T-helper 2 cell treated with Interferon-gamma antibody and Interleukin-4, amounts not matched to agents 5 μg/mL and 100 μg/mL, for 36 hours (primary cell): ENCODE measurements around the gene FARP2.

Experiments
- DNase-seq: peaks from one replicate; pipeline ENCODE4 v3.0.0; 2021; ENCODE audit warnings: low spot score
- H3K27ac Mint-ChIP-seq: one replicate; pipeline ENCODE4 v1.8.0; 2021; ENCODE audit warnings: mild to moderate bottlenecking, mixed read lengths
- H3K27me3 Mint-ChIP-seq: one replicate; pipeline ENCODE4 v1.8.0; 2021; ENCODE audit warnings: low read depth, mixed read lengths
- H3K36me3 Mint-ChIP-seq: one replicate; pipeline ENCODE4 v1.8.0; 2021; ENCODE audit warnings: low read depth, mixed read lengths
- H3K4me1 Mint-ChIP-seq: one replicate; pipeline ENCODE4 v1.8.0; 2021; ENCODE audit warnings: low read depth, mixed read lengths
- H3K4me3 Mint-ChIP-seq: one replicate; pipeline ENCODE4 v1.8.0; 2022; ENCODE audit warnings: mild to moderate bottlenecking, moderate library complexity, mixed read lengths
- H3K9me3 Mint-ChIP-seq: one replicate; pipeline ENCODE4 v1.8.0; 2021; ENCODE audit warnings: mixed read lengths

The FARP2 gene

DNA sequence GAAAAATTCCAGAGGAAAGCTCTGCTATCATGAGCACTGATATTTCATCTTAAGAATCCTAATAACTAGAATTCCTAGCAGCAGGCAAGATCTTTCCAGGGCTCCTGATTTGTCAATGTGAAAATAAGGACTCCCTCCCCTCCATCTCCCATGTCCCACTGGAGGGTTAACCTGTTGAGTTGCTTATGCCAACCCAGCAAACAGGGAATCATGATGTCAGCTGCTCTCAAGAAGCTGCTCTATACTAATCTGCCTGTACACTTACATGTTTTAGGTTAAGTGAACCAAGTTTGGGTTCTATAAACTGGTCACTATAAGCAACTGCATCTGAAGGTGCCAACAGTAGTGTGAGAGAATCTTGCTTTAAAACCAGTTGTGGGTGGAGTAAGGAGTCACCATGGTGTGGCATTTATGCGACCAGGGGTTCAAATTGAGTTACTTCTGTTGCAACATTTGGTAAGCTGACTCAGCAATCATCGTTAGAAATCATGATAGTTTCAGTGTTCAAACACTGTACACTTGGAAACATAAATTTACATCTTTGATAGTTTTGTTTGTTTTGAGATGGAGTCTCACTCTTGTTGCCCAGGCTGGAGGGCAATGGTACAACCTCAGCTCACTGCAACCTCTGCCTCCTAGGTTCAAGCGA lies 98.9 kb downstream of the FARP2 start:
- no peaks in the 10 kb centered on the region for H3K9me3 Mint-ChIP-seq
- H3K27ac Mint-ChIP-seq, result no peak overlapping the region
- DNase-seq, result no peak
- H3K4me1 Mint-ChIP-seq, result no peaks in the 10 kb centered on the region
- peaks cover 25% of the 10 kb centered on the region for H3K27me3 Mint-ChIP-seq
- no peaks in the 10 kb centered on the region for H3K36me3 Mint-ChIP-seq
- H3K4me3 Mint-ChIP-seq, result no peak overlapping the region

DNA sequence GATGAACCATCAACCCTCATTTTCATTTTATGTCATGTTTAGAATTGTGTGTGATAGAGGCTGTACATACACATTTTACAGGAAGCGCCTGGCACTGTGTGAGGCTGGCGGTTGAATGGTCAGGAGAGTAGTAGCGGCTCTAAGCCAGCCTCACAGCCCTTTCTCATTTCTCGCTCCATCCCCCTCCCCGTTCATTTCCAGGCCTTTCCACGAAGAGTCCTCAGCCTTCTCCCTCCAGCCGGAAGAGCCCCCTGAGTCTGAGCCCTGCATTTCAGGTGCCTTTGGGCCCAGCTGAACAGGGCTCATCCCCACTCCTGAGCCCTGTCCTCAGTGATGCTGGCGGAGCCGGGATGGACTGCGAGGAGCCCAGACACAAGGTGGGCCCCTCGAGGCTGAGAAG lies 100.5 kb downstream of the FARP2 start:
- Mint-ChIP-seq H3K36me3 (no peaks in the 10 kb centered on the region), H3K4me1 (no peaks in the 10 kb centered on the region), H3K27me3 (peaks cover 21% of the 10 kb centered on the region), H3K27ac (no peak overlapping the region), H3K4me3 (no peak overlapping the region), H3K9me3 (no peaks in the 10 kb centered on the region)
- DNase-seq, result no peak

DNA sequence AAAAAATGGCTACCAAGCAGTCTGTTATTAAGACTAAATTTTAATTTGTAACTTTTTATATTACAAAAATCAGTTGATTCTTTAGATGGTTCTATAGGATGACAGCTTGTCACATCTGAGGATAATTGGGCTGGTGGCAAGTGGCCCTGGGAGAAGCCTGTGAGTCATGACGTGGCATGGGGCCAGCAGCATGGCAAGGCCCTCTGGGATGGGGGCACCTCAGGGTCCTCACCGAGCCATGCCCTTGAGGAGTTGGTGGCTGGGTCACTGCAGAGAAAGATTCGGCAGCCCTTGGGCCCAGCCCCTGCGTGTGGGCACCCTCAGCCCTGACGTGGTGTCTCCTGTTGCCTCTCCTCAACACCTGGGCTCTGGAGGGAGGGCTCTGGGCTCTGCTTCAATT lies 102.6 kb downstream of the FARP2 start:
- H3K27ac Mint-ChIP-seq, result no peak overlapping the region
- no peak overlapping the region for H3K4me3 Mint-ChIP-seq
- H3K27me3 Mint-ChIP-seq, result peaks cover 15% of the 10 kb centered on the region
- no peaks in the 10 kb centered on the region for H3K9me3 Mint-ChIP-seq
- no peak for DNase-seq
- no peaks in the 10 kb centered on the region for H3K36me3 Mint-ChIP-seq
- no peaks in the 10 kb centered on the region for H3K4me1 Mint-ChIP-seq

DNA sequence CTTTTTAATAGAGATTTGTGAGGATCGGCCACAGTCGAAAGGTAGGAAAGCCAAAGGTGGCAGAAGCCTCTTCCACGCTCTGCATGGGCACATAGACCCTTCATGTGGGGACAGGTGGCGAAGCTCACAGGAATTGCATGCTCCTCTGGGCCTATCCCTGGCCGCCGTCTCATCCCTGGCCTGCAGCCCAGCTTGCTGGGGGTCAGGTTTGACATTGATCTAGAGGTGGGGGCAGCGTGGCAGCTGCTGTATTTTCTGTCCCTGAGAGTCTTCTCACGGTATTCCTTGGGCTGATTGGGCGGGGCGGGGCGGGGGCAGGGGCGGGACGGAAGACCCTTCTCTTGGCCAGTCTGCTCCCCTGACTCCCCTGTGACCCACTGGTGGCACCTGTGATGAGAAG lies 103.4 kb downstream of the FARP2 start:
- Mint-ChIP-seq H3K27me3 (peaks cover 13% of the 10 kb centered on the region), H3K4me1 (no peaks in the 10 kb centered on the region), H3K9me3 (no peaks in the 10 kb centered on the region), H3K36me3 (no peaks in the 10 kb centered on the region), H3K4me3 (no peak overlapping the region), H3K27ac (no peak overlapping the region)
- DNase-seq, result no peak

DNA sequence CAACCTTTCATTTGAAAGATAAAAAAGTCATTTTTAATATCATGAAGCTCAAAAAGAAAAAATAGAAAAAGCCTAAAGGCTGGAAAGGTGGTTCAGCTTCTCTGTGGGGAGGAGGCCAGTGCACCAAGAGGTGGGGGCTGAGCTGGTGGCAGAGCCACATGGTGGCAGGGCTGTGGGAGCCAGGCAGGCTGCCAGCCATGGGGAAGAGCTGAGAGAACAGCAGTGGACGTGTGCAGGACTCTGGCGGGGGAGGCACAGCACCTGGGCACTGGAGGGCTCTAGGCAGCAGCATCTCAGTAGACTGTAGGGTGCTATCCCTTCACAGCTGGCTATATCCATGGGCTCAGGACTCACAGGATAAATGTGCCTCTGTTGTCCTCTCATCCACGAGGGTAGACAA lies 104.5 kb downstream of the FARP2 start:
- no peak overlapping the region for H3K4me3 Mint-ChIP-seq
- H3K4me1 Mint-ChIP-seq, result no peaks in the 10 kb centered on the region
- peaks cover 8% of the 10 kb centered on the region for H3K27me3 Mint-ChIP-seq
- no peak overlapping the region for H3K27ac Mint-ChIP-seq
- H3K9me3 Mint-ChIP-seq, result no peaks in the 10 kb centered on the region
- H3K36me3 Mint-ChIP-seq, result no peaks in the 10 kb centered on the region
- no peak for DNase-seq

DNA sequence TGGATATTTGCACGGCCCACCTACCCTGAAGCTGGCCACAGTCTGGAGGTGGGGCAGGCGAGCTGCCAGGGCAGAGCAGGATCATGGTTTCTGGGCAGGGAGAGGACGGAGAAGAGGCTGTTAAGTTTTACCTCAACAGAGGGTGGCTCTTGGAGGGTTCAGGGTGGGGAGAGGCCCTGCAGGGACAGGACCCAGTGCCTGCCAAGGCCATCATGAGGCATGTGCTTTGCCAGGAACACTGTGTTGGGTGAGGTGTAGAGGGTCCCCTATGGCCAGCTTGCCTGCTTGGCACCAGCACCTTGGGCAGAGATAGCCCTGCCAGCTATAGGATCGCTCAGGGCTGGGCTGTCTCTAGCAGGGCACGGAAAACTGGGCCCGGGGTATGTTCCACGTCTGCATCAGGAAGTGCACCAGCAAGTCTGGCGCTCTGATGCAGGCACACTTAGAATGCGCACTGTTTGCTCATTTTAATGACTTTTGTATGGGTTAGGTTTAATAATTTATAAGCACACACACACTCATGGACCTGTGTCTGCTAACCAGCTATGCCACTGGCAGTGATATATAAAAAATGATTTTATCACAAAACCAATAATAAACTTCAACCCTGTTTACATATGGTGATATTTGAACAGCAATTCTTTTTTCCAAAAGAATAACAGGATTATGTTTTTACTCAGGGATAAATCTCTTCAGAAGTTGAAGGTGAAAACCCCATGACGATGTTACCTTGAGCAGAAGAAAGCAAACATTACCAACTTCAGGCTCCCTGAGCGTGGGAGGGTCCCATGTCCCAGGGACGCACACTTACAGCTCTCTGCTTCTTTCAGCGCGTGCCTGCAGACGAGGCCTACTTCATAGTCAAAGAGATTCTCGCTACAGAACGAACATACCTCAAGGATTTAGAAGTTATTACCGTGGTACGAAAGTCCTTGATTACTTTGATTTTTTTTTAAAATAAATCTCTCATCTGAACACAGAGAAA lies 105.9 kb downstream of the FARP2 start:
- H3K9me3 Mint-ChIP-seq, result no peaks in the 10 kb centered on the region
- no peak for DNase-seq
- no peaks in the 10 kb centered on the region for H3K4me1 Mint-ChIP-seq
- no peaks in the 10 kb centered on the region for H3K36me3 Mint-ChIP-seq
- H3K27ac Mint-ChIP-seq, result no peak overlapping the region
- H3K4me3 Mint-ChIP-seq, result no peak overlapping the region
- H3K27me3 Mint-ChIP-seq, result peaks cover 2% of the 10 kb centered on the region

DNA sequence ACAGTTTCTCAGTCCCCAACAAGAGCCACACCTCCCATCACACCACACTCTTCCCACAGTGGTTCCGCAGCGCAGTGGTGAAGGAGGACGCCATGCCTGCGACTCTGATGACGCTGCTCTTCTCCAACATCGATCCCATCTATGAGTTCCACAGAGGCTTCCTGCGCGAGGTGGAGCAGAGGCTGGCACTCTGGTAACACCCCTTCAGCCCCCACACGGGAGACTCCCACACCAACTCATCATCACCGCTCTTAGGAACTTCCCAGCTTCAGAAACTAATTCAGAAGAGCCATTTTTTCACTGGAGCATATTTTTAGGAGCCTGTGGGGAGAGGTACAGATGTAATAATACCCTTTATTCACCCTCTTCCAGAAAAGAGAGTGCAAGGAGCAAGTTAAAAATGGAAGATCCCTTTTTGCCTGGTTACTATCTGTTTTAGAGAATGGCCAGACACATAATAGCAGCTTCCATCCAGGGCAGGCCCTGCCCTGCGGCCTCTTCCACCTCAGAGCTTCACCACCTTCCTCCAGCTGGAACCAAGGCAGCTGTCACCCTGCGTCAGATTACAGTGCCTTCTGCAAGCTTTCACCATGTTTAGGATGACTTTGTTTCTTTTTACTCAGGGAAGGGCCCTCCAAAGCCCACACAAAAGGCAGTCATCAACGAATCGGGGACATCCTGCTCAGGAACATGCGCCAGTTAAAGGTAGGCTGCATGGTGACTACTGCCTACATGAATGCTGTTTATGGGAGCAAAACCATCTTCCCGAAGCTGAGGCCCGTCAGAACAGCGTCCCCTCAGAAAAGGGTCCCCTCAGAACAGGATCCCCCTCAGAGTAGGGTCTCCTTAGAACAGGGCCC lies 107.4 kb downstream of the FARP2 start:
- Mint-ChIP-seq H3K9me3 (no peaks in the 10 kb centered on the region), H3K4me1 (no peaks in the 10 kb centered on the region), H3K36me3 (no peaks in the 10 kb centered on the region), H3K27ac (no peak overlapping the region), H3K27me3 (peaks cover 3% of the 10 kb centered on the region), H3K4me3 (no peak overlapping the region)
- DNase-seq, result no peak

DNA sequence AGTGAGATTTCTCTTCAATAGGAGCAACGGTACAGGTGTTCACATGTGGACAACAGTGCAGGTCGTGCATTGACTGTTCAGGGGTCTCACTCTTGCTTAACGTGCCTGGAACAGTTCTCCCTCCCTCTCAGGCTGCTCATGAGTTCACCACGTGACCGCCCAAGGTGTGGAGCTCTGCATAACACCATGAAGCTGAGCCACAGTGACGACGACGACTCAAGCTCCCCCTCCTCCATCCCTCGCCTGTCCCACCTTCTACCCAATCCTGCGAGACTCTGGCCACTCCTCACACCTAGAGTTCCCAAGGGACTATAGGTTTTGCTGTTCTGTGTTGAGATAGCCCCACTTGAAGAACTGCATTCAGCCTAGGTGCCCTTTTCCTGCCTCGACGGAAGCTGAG lies 109.5 kb downstream of the FARP2 start:
- Mint-ChIP-seq H3K27ac (no peak overlapping the region), H3K4me1 (peaks cover 8% of the 10 kb centered on the region), H3K4me3 (no peak overlapping the region), H3K36me3 (no peaks in the 10 kb centered on the region), H3K9me3 (no peaks in the 10 kb centered on the region), H3K27me3 (peaks cover 3% of the 10 kb centered on the region)
- DNase-seq, result no peak

DNA sequence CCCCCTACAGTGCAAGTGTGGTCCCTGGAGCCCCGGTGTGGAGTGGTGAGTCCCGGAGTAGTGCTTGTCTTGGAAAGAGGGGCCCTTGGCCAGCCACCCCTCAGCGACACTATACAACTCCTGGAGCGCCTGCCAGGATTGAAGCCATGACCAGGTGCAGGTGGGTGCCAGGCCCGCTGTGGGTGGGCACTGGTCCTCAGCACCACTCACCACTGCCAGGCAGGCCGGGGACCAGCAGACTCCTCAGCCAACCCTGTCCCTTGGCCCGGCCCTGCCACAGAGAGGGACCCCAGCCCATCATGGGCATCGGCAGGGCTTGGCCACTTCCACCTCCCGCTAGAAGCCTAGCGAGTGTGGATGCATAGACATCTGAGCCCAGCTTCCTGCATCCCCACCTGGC lies 110.1 kb downstream of the FARP2 start:
- no peak overlapping the region for H3K4me3 Mint-ChIP-seq
- peaks cover 8% of the 10 kb centered on the region for H3K4me1 Mint-ChIP-seq
- no peak overlapping the region for H3K27ac Mint-ChIP-seq
- no peaks in the 10 kb centered on the region for H3K36me3 Mint-ChIP-seq
- DNase-seq, result no peak
- H3K9me3 Mint-ChIP-seq, result no peaks in the 10 kb centered on the region
- H3K27me3 Mint-ChIP-seq, result peaks cover 6% of the 10 kb centered on the region

DNA sequence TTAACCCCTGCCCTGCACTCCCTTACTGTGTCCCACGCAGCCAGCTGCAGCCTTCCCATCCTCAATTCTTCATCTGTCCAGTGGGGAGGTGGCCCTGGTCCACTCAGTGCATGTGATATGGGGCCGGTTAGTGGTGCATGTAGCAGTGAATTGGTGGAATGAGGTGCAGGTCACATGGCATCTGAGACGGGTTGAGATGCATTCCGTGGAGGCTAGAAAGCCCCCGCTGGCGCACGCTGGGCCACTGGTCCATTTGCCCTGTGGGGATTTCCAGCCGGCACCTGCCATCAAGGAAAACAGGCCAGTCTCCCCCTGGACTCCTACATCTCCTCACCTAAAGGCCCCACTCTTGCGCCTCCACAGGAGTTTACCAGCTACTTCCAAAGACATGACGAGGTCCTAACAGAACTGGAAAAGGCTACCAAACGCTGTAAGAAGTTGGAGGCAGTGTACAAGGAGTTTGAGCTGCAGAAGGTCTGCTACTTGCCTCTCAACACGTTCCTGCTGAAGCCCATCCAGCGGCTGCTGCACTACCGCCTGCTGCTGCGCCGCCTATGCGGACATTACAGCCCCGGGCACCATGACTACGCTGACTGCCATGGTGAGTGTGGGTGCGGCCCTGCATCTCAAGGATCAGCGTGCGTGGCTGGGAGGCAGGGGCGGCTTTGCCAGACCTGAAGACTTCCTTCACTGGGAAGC lies 111.8 kb downstream of the FARP2 start:
- peaks cover 20% of the 10 kb centered on the region for H3K27me3 Mint-ChIP-seq

DNA sequence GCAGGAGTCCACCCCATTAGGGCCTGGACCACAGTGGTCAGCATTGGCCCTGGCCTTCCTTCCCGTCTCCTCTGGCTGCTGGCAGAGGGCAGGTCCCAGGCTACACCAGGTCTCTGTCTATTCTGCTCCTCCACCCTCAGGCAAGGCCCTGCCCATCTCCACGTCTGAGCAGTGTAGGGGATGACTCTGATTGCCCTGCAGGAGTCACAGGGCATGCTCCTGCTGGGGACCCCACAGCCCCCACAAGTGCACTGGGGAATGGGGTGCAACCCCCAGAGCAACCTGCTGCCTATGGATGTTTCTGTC lies 112.3 kb downstream of the FARP2 start:
- Mint-ChIP-seq H3K4me3 (no peak overlapping the region), H3K9me3 (no peaks in the 10 kb centered on the region), H3K36me3 (no peaks in the 10 kb centered on the region), H3K4me1 (peaks cover 8% of the 10 kb centered on the region), H3K27me3 (peaks cover 24% of the 10 kb centered on the region), H3K27ac (no peak overlapping the region)
- DNase-seq, result no peak

More for the DNA sequence above, 111.8 kb downstream of the FARP2 start:
- Mint-ChIP-seq H3K4me1 (peaks cover 8% of the 10 kb centered on the region), H3K27ac (no peak overlapping the region), H3K9me3 (no peaks in the 10 kb centered on the region), H3K36me3 (no peaks in the 10 kb centered on the region), H3K4me3 (no peak overlapping the region)
- no peak for DNase-seq

DNA sequence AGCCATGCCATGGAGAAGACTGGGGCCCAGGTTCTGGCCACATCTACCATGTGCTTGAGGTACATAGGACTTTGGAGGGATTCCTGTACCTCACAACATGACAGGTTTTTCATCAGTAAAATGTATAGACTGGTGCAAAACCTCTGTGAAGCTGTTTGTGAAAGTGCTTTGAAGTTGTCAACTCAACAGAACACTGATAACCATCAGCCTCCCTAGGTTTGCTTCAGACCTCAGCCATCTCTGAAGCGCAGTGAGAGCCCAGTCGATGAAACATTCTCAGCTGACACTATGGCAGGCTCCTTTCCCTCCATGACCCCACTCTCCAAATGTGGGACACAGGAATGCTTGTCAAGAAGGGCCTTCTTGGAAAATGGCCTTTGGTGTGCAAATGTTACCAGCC lies 113.7 kb downstream of the FARP2 start:
- Mint-ChIP-seq H3K4me1 (peaks cover 8% of the 10 kb centered on the region), H3K27me3 (peaks cover 24% of the 10 kb centered on the region), H3K4me3 (no peak overlapping the region), H3K9me3 (no peaks in the 10 kb centered on the region), H3K36me3 (no peaks in the 10 kb centered on the region), H3K27ac (no peak overlapping the region)
- DNase-seq, result peak; percentile 7

DNA sequence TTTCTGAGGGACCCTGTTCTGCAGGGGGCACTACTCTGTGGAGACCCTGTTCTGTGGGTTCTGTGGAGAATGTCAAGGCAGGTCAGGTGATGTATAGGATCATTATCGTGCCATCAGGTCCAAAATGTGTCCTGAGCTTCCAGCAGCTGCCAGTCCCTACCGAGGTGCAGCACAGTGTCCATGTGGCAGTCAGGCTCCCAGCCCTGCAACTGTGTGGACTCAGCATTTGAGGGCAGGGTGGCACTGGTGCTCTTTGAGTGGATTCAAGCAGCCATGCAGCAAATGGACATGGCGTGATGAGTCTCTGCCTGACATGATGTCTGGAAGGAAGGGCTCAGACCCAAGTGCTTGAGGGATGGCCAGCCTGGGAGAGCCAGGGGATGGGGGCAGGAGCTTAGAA lies 117.3 kb downstream of the FARP2 start:
- no peak overlapping the region for H3K4me3 Mint-ChIP-seq

More for the DNA sequence above, 117.3 kb downstream of the FARP2 start:
- Mint-ChIP-seq H3K27ac (no peak overlapping the region), H3K36me3 (no peaks in the 10 kb centered on the region), H3K4me1 (peaks cover 8% of the 10 kb centered on the region), H3K9me3 (no peaks in the 10 kb centered on the region), H3K27me3 (peaks cover 21% of the 10 kb centered on the region)
- no peak for DNase-seq
